Prostate gland (tissue), 2 donors: Measurements from ENCODE around the gene SPECC1. TPM values are rescaled to one million over a fixed set of nuclear protein-coding genes. Genes with fewer than 3 reads are reported as not detected.

Source experiments
- DNase-seq: peaks from one replicate; pipeline ENCODE4 v3.0.0-alpha.2; 2019; ENCODE audit warnings: low spot score
- H3K27ac ChIP-seq, 2 donors: fragments of 200-600 bp; sonication (generic); 2 replicates each; pipeline ENCODE4 v1.5.1; 2017 to 2019
- H3K27me3 ChIP-seq: fragments of 200-600 bp; sonication (generic); replicated peaks from 2 replicates; pipeline ENCODE4 v1.5.1; 2019; ENCODE audit not compliant: insufficient read depth
- H3K36me3 ChIP-seq, 2 donors: fragments of 200-600 bp; sonication (generic); 1 replicate in 1 of 2; 2 replicates in 1 of 2; pipeline versions ENCODE4 v1.5.1 to v1.8.1; 2017 to 2019
- H3K4me1 ChIP-seq: fragments of 200-600 bp; sonication (generic); replicated peaks from 2 replicates; pipeline ENCODE4 v1.5.1; 2019
- H3K4me3 ChIP-seq, 2 donors: fragments of 200-600 bp; sonication (generic); 2 replicates each; pipeline ENCODE4 v1.5.1; 2017 to 2019
- H3K9me3 ChIP-seq: fragments of 200-600 bp; sonication (generic); 2 replicates; pipeline ENCODE4 v1.5.1; 2017
- POLR2A ChIP-seq: fragments of 450-650 bp; IDR thresholded peaks from one replicate; pipeline ENCODE4 v1.6.1; 2016; ENCODE audit warnings: antibody characterized with exemption, mild to moderate bottlenecking
- POLR2AphosphoS5 ChIP-seq: sonication (generic); formaldehyde crosslinking; IDR thresholded peaks from one replicate; pipeline ENCODE4 v1.6.1; 2017; ENCODE audit warnings: antibody characterized with exemption
- WGBS: methylation state at CpG from one replicate; pipeline ENCODE4 v1.1.5; 2018; 5-methylcytosine and 5-hydroxymethylcytosine counted together
- intact Hi-C: fragments of 100-400 bp; cut with DNase I; formaldehyde crosslinking; loops from one replicate; pipeline ENCODE4 v1.14.2; 2022
- total RNA-seq, 2 donors: library from RNA; depleted of rRNA; stranded (reverse); fragments of >200 nt; gene quantifications; one replicate each; pipeline ENCODE4 v1.1.0, GENCODE V29; 2016
- TF ChIP-seq, protein P1 (sequence below), 4 experiments: fragments of 200-600 bp in 2 of 4; fragments of 450-650 bp in 2 of 4; sonication (generic) in 2 of 4; IDR thresholded peaks; 1 replicate in 3 of 4; 2 replicates in 1 of 4; pipeline ENCODE4 v1.5.1; 2016 to 2019; ENCODE audit warnings: antibody characterized with exemption in 4 of 4, mild to moderate bottlenecking in 2 of 4, moderate library complexity in 2 of 4

SPECC1 gene
- total RNA-seq, 2 donors from 2014 or later: 29.7 to 85.5 TPM

- intact Hi-C loops: no loop called here
- WGBS: 29% methylated on average over 22 of the region's 22 CpGs
Observed at GRCh38 chr17:19978209-19978802, 30.9 kb upstream of the SPECC1 start.

DNA sequence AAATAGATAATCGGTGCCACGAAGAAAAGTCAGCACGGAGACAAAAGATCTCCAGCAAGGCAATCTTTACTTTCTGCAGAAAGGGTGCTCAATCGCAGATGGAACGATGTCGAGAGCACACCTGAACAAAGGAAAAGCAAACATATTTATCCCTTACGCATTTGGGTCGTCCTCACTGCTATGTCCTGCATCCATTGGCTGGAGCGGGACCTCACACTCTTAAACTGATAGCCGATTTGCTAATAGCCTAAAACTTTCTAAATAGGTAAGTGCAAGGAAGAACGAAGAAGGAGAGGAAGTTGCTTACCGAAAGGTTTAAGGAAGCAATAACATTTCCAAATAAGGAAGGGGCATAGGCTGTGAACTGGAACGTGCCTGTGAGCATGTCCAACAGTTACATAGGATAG is 30.4 kb upstream of the SPECC1 start:
- no peak for DNase-seq
- Histone ChIP-seq H3K4me3 (no peak overlapping the region), H3K36me3 (no peaks in the 10 kb centered on the region), H3K9me3 (no peaks in the 10 kb centered on the region), H3K27ac (no peak overlapping the region), H3K4me1 (no peaks in the 10 kb centered on the region), H3K27me3 (no peaks in the 10 kb centered on the region)
- TF ChIP-seq POLR2AphosphoS5: no peak
- TF ChIP-seq, protein P1, sequence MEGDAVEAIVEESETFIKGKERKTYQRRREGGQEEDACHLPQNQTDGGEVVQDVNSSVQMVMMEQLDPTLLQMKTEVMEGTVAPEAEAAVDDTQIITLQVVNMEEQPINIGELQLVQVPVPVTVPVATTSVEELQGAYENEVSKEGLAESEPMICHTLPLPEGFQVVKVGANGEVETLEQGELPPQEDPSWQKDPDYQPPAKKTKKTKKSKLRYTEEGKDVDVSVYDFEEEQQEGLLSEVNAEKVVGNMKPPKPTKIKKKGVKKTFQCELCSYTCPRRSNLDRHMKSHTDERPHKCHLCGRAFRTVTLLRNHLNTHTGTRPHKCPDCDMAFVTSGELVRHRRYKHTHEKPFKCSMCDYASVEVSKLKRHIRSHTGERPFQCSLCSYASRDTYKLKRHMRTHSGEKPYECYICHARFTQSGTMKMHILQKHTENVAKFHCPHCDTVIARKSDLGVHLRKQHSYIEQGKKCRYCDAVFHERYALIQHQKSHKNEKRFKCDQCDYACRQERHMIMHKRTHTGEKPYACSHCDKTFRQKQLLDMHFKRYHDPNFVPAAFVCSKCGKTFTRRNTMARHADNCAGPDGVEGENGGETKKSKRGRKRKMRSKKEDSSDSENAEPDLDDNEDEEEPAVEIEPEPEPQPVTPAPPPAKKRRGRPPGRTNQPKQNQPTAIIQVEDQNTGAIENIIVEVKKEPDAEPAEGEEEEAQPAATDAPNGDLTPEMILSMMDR (IDR thresholded peaks at IDR 0.05): no peak
- TF ChIP-seq POLR2A: no peak
- intact Hi-C loops: no loop called here
- WGBS: 94% methylated on average over 13 of the region's 13 CpGs

More at GRCh38 chr17:19978209-19978802, 30.9 kb upstream of the SPECC1 start:
- Histone ChIP-seq H3K4me1 (no peaks in the 10 kb centered on the region), H3K36me3 (no peaks in the 10 kb centered on the region), H3K9me3 (no peaks in the 10 kb centered on the region), H3K4me3 (peak overlapping the region; percentile 94 to 99), H3K27ac (peak overlapping the region; percentile 87 to 94), H3K27me3 (no peaks in the 10 kb centered on the region)
- TF ChIP-seq POLR2AphosphoS5: no peak
- TF ChIP-seq POLR2A: no peak
- TF ChIP-seq, protein P1 (IDR thresholded peaks at IDR 0.05): no peak
- DNase-seq: peak; percentile 16

DNA sequence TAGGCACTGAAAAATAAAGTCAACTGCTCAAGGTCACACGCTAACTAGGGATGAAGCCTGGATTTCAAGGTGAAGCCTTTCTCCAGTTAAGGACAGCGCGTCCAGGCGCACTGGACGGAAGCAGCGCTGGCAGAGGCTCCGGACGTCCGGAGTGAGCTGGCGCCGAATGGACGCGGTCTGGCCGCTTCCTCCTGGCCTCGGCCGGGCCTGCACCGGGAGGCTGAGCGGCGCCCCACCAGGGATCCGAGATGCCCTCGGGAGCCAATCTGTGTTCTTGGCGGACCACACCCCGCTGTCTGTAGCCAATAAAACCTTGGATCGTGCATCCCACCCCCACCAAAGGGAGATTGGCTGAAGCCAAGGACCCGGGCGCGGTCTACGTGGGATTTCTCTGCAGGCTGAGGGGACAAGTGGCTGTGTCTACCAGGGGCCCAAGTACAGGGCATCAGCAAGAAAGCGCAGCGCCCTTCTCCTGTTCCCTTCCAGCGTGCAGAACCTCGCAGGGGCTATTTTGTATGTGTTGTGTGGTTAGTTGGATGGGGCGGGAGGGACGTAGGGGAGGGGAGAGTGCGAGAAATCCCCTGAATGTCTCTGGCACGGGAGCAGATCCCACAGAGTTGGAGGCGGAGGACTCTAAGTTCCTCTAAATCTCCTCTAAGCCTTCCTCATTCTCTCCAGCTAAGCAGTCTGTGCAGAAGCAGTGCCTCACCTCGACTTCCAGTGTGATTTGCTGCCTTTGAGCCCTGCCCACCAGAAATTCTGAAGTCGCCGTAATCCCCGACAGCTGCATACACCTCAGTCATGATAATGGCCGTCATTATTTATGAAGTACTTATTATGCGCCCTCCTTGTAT is 29.0 kb upstream of the SPECC1 start:
- intact Hi-C loops: no loop called here
- Histone ChIP-seq H3K4me3 (no peak overlapping the region), H3K27me3 (no peaks in the 10 kb centered on the region), H3K27ac (no peak overlapping the region), H3K36me3 (no peaks in the 10 kb centered on the region), H3K4me1 (no peaks in the 10 kb centered on the region), H3K9me3 (no peaks in the 10 kb centered on the region)
- TF ChIP-seq, protein P1 (IDR thresholded peaks at IDR 0.05): no peak
- TF ChIP-seq POLR2A (no peak), POLR2AphosphoS5 (no peak)
- WGBS: 77% methylated on average over 43 of the region's 43 CpGs
- DNase-seq: no peak

- H3K9me3 ChIP-seq: no peaks in the 10 kb centered on the region
- WGBS: 54% methylated on average over 13 of the region's 13 CpGs
- TF ChIP-seq POLR2AphosphoS5 (no peak), POLR2A (no peak)
- TF ChIP-seq, protein P1 (IDR thresholded peaks at IDR 0.05): no peak
- H3K4me3 ChIP-seq: no peak overlapping the region
- no peak for DNase-seq
- H3K27me3 ChIP-seq: no peaks in the 10 kb centered on the region
- intact Hi-C loops: no loop called here
- no peaks in the 10 kb centered on the region for H3K4me1 ChIP-seq
- no peaks in the 10 kb centered on the region for H3K36me3 ChIP-seq
- no peak overlapping the region for H3K27ac ChIP-seq
Observed at GRCh38 chr17:19986941-19987861, 22.0 kb upstream of the SPECC1 start.
